ENCODE results near the gene TOP3A. TPM values are rescaled to one million over a fixed set of nuclear protein-coding genes. Genes with fewer than 3 reads are reported as not detected.

The TOP3A gene
- total and polyA plus RNA-seq, 12 donors = 17.8 to 59.6 (median 30.0) TPM

- no peaks in the 10 kb centered on the region for H3K9me3 ChIP-seq (replicated peaks in 1 of 3)
- DNase-seq = peak in 1 of 7 donors; percentile 37
- intact Hi-C loops (cut with DNase I) = no loop called here
- no peak for TF ChIP-seq POLR2A (IDR thresholded peaks at IDR 0.05)
- TF ChIP-seq CTCF (IDR thresholded peaks at IDR 0.05) = no peak
- WGBS, 4 donors = 47 to 54% (median 50%) methylated on average over 19 to 23 of the region's 23 CpGs
- peak overlapping the region in 2 of 5 donors; percentile 59 to 81 for H3K27ac ChIP-seq
- peaks cover 12 to 13% of the 10 kb centered on the region in 2 donors for H3K4me1 ChIP-seq (replicated peaks in 1 of 2)
- peak overlapping the region in 1 of 4 donors; percentile 84 for H3K4me3 ChIP-seq
- H3K27me3 ChIP-seq = no peaks in the 10 kb centered on the region
- no peaks in the 10 kb centered on the region for H3K36me3 ChIP-seq (replicated peaks in 1 of 2)
Observed at GRCh38 chr17:18224387-18225120, 90.2 kb downstream of the TOP3A start.

GRCh38 chr17:18224053-18224386 lies 90.8 kb downstream of the TOP3A start:
- intact Hi-C loops (cut with DNase I) = no loop called here
- TF ChIP-seq POLR2A (IDR thresholded peaks at IDR 0.05) (no peak), CTCF (IDR thresholded peaks at IDR 0.05) (no peak)
- peak overlapping the region in 2 of 5 donors; percentile 59 to 81 for H3K27ac ChIP-seq
- H3K27me3 ChIP-seq = no peaks in the 10 kb centered on the region
- no peaks in the 10 kb centered on the region for H3K36me3 ChIP-seq (replicated peaks in 1 of 2)
- no peak overlapping the region for H3K4me3 ChIP-seq
- WGBS, 4 donors = 80 to 97% (median 86%) methylated on average over 4 of the region's 4 CpGs
- no peaks in the 10 kb centered on the region for H3K9me3 ChIP-seq (replicated peaks in 1 of 3)
- DNase-seq = peak in 1 of 7 donors; percentile 24
- H3K4me1 ChIP-seq (replicated peaks in 1 of 2) = peaks cover 17 to 18% of the 10 kb centered on the region in 2 donors

Small RNAs within 50 kb of the gene (microRNA-seq; reads per million reads assigned to microRNA genes)
- 0 to 0.45 (median 0.28) reads per million in 3 donors for gene MIR6778

Other genes starting within 250 kb of the TOP3A start
- 10 to 100 TPM; 34.9 to 81.4 (median 41.2) TPM for gene DRG2, start 227.0 kb downstream of the TOP3A start, total RNA-seq
- gene DRG2, start 227.0 kb downstream of the TOP3A start, polyA plus RNA-seq = 10 to 100 TPM; 17.1 to 97.1 (median 69.0) TPM
- 1 to 10 TPM in 1 of 9 donors, under 1 TPM in 6, not detected in 2; 0.44 to 1.0 (median 0.84) TPM for gene MYO15A, start 206.2 kb downstream of the TOP3A start, total RNA-seq
- 1 to 10 TPM in 2 of 3 donors, under 1 TPM in 1; 0.57 to 3.5 (median 2.2) TPM for gene MYO15A, start 206.2 kb downstream of the TOP3A start, polyA plus RNA-seq
- gene ALKBH5, start 131.2 kb downstream of the TOP3A start, total RNA-seq = 100 to 1,000 TPM in 8 of 9 donors, 10 to 100 TPM in 1; 52.2 to 154 (median 140) TPM
- 100 to 1,000 TPM in 1 of 3 donors, 10 to 100 TPM in 2; 28.4 to 118 (median 33.8) TPM for gene ALKBH5, start 131.2 kb downstream of the TOP3A start, polyA plus RNA-seq
- gene LLGL1, start 89.4 kb downstream of the TOP3A start, total RNA-seq = 10 to 100 TPM; 14.5 to 65.1 (median 44.3) TPM
- gene LLGL1, start 89.4 kb downstream of the TOP3A start, polyA plus RNA-seq = 10 to 100 TPM in 1 of 3 donors, 1 to 10 TPM in 2; 4.1 to 27.8 (median 8.9) TPM
- 100 to 1,000 TPM; 150 to 331 (median 295) TPM for gene FLII, start 56.3 kb downstream of the TOP3A start, total RNA-seq
- gene FLII, start 56.3 kb downstream of the TOP3A start, polyA plus RNA-seq = 100 to 1,000 TPM; 276 to 652 (median 461) TPM
- 10 to 100 TPM; 16.4 to 46.6 (median 27.9) TPM for gene MIEF2, start 54.3 kb downstream of the TOP3A start, total RNA-seq
- 10 to 100 TPM in 1 of 3 donors, 1 to 10 TPM in 2; 4.1 to 10.7 (median 9.5) TPM for gene MIEF2, start 54.3 kb downstream of the TOP3A start, polyA plus RNA-seq
- 10 to 100 TPM; 11.4 to 21.4 (median 17.8) TPM for gene SMCR8, start 299 bp upstream of the TOP3A start, total RNA-seq
- gene SMCR8, start 299 bp upstream of the TOP3A start, polyA plus RNA-seq = 10 to 100 TPM in 1 of 3 donors, 1 to 10 TPM in 2; 1.7 to 13.8 (median 4.6) TPM
- 10 to 100 TPM in 8 of 9 donors, 1 to 10 TPM in 1; 8.9 to 43.8 (median 19.6) TPM for gene SHMT1, start 48.6 kb upstream of the TOP3A start, total RNA-seq
- 10 to 100 TPM in 2 of 3 donors, 1 to 10 TPM in 1; 6.8 to 13.2 (median 10.1) TPM for gene SHMT1, start 48.6 kb upstream of the TOP3A start, polyA plus RNA-seq
- gene EVPLL, start 62.8 kb upstream of the TOP3A start, total RNA-seq = not detected
- under 1 TPM in 1 of 3 donors, not detected in 2; 0.47 TPM for gene EVPLL, start 62.8 kb upstream of the TOP3A start, polyA plus RNA-seq
- under 1 TPM in 3 of 9 donors, not detected in 6; 0.15 to 0.81 (median 0.25) TPM for gene LGALS9C, start 161.8 kb upstream of the TOP3A start, total RNA-seq
- under 1 TPM in 1 of 3 donors, not detected in 2; 0.40 TPM for gene LGALS9C, start 161.8 kb upstream of the TOP3A start, polyA plus RNA-seq